Measurements from ENCODE around the gene GALNT1.

Gene GALNT1

DNA sequence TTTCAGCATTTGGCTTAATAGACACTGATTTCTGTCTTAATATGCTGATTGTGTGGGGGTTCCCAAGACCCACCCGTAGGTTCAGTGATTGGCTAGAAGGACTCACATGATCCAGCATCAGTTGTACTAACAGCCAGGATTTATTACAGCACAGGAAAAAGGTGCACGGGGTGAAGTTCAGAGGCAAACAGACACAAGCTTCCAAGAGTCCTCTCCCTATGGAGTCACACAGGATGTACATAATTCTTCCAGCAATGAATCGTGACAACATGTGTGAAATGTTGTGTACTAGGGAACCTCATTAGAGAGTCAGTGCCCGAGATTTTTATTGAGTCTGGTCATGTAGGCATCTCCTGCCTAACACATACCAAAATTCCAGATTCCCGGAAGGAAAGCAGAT lies 52.8 kb downstream of the GALNT1 start:
- TF ChIP-seq, protein P1, sequence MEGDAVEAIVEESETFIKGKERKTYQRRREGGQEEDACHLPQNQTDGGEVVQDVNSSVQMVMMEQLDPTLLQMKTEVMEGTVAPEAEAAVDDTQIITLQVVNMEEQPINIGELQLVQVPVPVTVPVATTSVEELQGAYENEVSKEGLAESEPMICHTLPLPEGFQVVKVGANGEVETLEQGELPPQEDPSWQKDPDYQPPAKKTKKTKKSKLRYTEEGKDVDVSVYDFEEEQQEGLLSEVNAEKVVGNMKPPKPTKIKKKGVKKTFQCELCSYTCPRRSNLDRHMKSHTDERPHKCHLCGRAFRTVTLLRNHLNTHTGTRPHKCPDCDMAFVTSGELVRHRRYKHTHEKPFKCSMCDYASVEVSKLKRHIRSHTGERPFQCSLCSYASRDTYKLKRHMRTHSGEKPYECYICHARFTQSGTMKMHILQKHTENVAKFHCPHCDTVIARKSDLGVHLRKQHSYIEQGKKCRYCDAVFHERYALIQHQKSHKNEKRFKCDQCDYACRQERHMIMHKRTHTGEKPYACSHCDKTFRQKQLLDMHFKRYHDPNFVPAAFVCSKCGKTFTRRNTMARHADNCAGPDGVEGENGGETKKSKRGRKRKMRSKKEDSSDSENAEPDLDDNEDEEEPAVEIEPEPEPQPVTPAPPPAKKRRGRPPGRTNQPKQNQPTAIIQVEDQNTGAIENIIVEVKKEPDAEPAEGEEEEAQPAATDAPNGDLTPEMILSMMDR (conservative IDR thresholded peaks at IDR 0.05): no peak
- H3K27ac ChIP-seq: no peak overlapping the region

DNA sequence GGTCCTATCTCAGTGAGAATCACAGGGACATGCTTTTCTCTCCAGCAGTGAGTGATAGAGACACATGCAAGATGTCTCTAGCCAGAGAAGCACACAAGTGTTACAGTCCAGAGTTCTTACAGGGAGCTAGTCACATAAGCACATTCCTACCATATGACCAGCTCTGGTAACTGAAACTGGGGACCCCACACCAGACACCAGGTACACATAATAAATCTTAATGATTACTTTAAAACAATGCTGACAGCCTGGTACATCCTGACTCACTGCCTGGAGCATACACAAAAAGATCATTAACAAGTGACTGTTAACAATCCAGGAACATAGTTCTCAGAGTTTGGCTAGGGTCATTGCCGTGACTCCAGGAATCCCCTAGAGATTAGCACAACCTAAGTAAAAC lies 53.6 kb downstream of the GALNT1 start:
- H3K27ac ChIP-seq: no peak overlapping the region
- TF ChIP-seq, protein P1 (conservative IDR thresholded peaks at IDR 0.05): no peak

DNA sequence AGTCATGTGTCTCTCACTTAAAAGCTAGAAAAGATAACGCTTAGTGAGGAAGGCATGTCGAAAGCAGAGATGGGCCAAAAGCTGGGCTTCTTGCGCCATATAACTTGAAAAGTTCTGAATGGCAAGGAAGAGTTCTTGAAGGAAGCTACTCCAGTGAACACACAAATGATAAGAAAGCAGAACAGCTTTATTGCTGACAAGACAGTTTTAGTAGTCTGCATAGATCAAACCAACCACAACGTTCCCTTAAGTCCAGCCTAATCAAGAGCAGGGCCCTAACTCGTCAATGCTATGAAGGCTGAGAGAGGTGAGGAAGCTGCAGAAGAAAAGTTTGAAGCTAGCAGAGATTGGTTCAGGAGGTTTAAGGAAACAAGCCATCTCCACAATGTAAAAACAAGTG lies 55.7 kb downstream of the GALNT1 start:
- no peak overlapping the region for H3K27ac ChIP-seq
- TF ChIP-seq, protein P1 (conservative IDR thresholded peaks at IDR 0.05): no peak

DNA sequence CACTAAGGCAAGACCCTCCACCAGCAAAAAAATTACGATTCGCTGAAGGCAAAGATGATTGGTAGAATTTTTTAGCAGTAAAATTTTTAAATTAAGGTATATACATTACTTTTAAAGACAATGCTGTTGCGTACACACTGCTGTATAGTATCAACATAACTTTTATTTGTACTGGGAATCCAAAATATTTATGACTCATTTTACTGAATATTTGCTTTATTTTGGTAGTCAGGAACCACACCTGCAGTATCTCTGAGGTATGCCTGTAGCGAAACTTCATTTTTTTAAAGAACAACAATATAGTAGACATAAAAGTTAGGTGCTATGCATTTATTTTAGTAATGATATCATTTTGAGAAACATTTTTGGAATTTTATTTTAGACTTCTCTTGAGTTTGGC lies 57.8 kb downstream of the GALNT1 start:
- TF ChIP-seq, protein P1 (conservative IDR thresholded peaks at IDR 0.05): no peak
- no peak overlapping the region for H3K27ac ChIP-seq

DNA sequence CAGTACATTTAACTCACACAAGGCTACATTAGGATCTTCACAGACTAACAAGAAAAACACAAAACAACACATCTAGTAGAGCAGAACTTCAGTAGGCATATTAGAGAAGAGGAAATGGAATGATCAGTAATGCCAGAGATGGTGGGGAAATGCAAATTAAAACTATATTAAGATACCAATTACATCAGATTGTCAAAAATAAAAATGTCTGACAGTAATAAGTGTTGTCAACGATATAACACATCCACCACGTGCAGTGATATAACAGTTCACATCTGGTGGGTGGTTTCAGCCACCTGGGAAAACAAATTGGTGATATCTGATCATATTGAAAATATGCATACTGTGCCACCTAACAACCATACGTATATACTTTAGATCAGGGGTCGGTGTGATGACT lies 59.9 kb downstream of the GALNT1 start:
- TF ChIP-seq, protein P1 (conservative IDR thresholded peaks at IDR 0.05): no peak
- no peak overlapping the region for H3K27ac ChIP-seq

DNA sequence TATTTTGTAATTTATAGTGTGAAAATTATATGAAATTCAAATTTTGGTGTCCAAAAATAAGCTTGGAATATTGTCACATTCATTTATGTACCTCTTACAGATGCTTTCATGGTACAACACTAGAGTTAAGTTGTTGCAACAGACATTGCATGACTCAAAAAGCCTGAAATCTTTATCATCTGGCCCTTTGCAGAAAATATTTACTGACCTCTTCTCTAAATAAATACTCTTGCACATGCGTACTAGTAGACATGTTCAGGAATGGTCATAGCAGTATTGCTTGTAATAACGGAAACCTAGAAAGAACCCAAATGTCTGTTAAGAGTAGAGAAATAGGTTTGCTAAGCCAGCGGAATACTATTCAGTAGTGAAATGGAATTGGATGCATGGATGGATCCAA lies 60.4 kb downstream of the GALNT1 start:
- no peak overlapping the region for H3K27ac ChIP-seq
- TF ChIP-seq, protein P1 (conservative IDR thresholded peaks at IDR 0.05): no peak

DNA sequence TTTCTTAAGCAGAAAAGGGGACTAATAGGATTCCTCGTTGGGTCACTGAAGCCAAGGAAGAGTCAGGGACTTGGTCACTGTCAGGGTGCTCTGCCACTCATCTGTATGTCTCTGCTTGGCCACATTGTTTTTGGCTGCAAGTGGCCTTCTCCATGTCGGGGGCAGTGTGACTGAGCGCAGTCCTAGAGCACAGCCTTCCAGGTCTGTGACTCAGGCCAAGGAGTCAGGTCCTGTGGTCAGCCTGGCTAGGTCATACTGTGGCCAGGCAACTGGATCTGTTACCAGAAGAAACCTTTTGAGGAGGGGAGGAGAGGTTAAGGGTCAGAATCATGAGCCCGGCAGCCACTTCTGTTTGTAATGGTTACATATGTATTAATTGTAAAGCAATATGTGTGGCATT lies 61.3 kb downstream of the GALNT1 start:
- no peak overlapping the region for H3K27ac ChIP-seq
- TF ChIP-seq, protein P1 (conservative IDR thresholded peaks at IDR 0.05): no peak

DNA sequence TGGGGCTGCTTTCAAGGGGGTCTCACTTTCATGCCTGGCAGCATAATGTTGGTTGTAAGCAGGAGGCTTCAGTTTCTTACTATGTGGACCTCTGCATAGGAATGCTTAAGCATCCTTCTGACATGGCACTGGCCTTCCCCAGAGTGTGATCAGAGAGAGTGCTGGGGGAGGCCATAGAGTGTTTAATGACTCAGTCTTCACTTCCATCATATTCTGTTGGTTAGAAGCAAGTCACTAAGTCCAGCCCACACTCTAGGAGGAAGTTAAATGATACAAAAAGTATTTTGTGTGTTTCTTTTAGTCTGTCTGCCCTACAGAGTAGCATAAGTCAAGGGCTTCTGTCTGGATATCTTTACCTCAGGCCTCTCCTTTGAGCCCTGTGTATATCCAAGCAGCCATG lies 64.9 kb downstream of the GALNT1 start:
- TF ChIP-seq, protein P1 (conservative IDR thresholded peaks at IDR 0.05): no peak
- H3K27ac ChIP-seq: no peak overlapping the region
